Measurements from ENCODE around the gene TNFAIP8. TPM values are rescaled to one million over a fixed set of nuclear protein-coding genes. Genes with fewer than 3 reads are reported as not detected.

Gene TNFAIP8
- total RNA-seq, 1 experiment from 2014 or later, result 7.3 TPM

GRCh38 chr5:119358530-119358900, 2.7 kb downstream of the TNFAIP8 start:
- Mint-ChIP-seq H3K4me3 (no peak overlapping the region), H3K27ac (no peak overlapping the region), H3K27me3 (ENCODE audit: low read depth) (peaks cover 21% of the 10 kb centered on the region), H3K36me3 (ENCODE audit: insufficient read depth in 1 of 3, low read depth in 3 of 3) (peaks cover 0 to 4% (median 0%) of the 10 kb centered on the region in 3 experiments; a peak in 2 of 7 replicates), H3K4me1 (peaks cover 55 to 57% of the 10 kb centered on the region in 2 experiments), H3K9me3 (no peaks in the 10 kb centered on the region)
- H2BK5ac ChIP-seq (ENCODE audit: insufficient read length, low read length), result no peak overlapping the region
- H2BK12ac ChIP-seq (ENCODE audit: insufficient read length, low read depth, low read length), result no peak overlapping the region
- H3K9me3 ChIP-seq (ENCODE audit: control insufficient read depth, low read depth, low read length), result no peaks in the 10 kb centered on the region
- H3K4me1 ChIP-seq (ENCODE audit: insufficient read depth, low read length), result peaks cover 15% of the 10 kb centered on the region; the same call in 1 of the 2 replicates
- DNase-seq, result no peak
- no peaks in the 10 kb centered on the region for H3K79me1 ChIP-seq (ENCODE audit: insufficient read depth, low read depth, low read length, poor library complexity, severe bottlenecking)
- H4K91ac ChIP-seq (ENCODE audit: insufficient read length, low read depth, low read length), result no peak overlapping the region
- H2BK120ac ChIP-seq (ENCODE audit: low read depth, low read length, poor library complexity, severe bottlenecking), result no peak overlapping the region
- no peak overlapping the region for H2BK15ac ChIP-seq (ENCODE audit: low read depth, low read length)
- no peak overlapping the region for H2BK20ac ChIP-seq (ENCODE audit: low read depth, low read length, poor library complexity, severe bottlenecking)
- TF ChIP-seq CTCF (conservative IDR thresholded peaks at IDR 0.05), result no peak
- no peak overlapping the region for H3K27ac ChIP-seq (ENCODE audit: insufficient read length, low read depth, low read length)
- H3K79me2 ChIP-seq (ENCODE audit: insufficient read depth, low read length), result no peaks in the 10 kb centered on the region
- no peak overlapping the region for H3K9ac ChIP-seq (ENCODE audit: extremely low read depth, insufficient read length, low read length)
- no peak overlapping the region for H3K56ac ChIP-seq (ENCODE audit: insufficient read length, low read depth, low read length)
- H4K5ac ChIP-seq (ENCODE audit: insufficient read length, low read depth, low read length), result no peak overlapping the region
- WGBS (ENCODE audit: extremely low coverage, insufficient read length, low lambda C conversion rate), result no CpG with 5 or more reads among the region's 2 CpGs
- no peak overlapping the region for H2AFZ ChIP-seq (ENCODE audit: low read length)
- H3K4ac ChIP-seq (ENCODE audit: low read depth, low read length), result no peak overlapping the region
- H3K18ac ChIP-seq (ENCODE audit: insufficient read length, low read depth, low read length), result no peak overlapping the region
- H3K14ac ChIP-seq (ENCODE audit: insufficient read depth, low read length), result no peak overlapping the region
- no peak overlapping the region for H3T11ph ChIP-seq (ENCODE audit: low read length)
- peaks cover 14% of the 10 kb centered on the region for H3K23me2 ChIP-seq (ENCODE audit: insufficient read length, low read depth, low read length, poor library complexity, severe bottlenecking)
- no peak overlapping the region for H2AK5ac ChIP-seq (ENCODE audit: insufficient read length, low read length)
- no peaks in the 10 kb centered on the region for H4K20me1 ChIP-seq (ENCODE audit: control insufficient read depth, insufficient read depth, insufficient read length)
- H4K8ac ChIP-seq (replicated peaks; ENCODE audit: insufficient read length, low read depth, low read length), result no peak overlapping the region
- H3K23ac ChIP-seq (ENCODE audit: insufficient read length, low read depth, low read length), result no peak overlapping the region
- no peak overlapping the region for H3K4me2 ChIP-seq (ENCODE audit: insufficient read depth, insufficient read length, low read length)
- H3K27me3 ChIP-seq (ENCODE audit: insufficient read depth, low read length), result no peaks in the 10 kb centered on the region

Data from H9 (cell line).